Neural progenitor cell (in vitro differentiated cells): Measurements from ENCODE around the gene RAB36. TPM values are rescaled to one million over a fixed set of nuclear protein-coding genes. Genes with fewer than 3 reads are reported as not detected.

ENCODE experiments used
- DNase-seq: peaks from one replicate; pipeline ENCODE4 v3.0.0-alpha.2; 2016; ENCODE audit warnings: low spot score
- H2AFZ ChIP-seq: fragments of 200-600 bp; sonication (generic); replicated peaks from 2 replicates; pipeline ENCODE4 v1.6.1; 2016; ENCODE audit warnings: antibody characterized with exemption
- H3F3A ChIP-seq: fragments of 200-600 bp; sonication (generic); 2 replicates; pipeline ENCODE4 v1.6.1; 2016; ENCODE audit warnings: antibody characterized with exemption, low read depth
- H3K27ac ChIP-seq: fragments of 200-600 bp; sonication (generic); 2 replicates; pipeline ENCODE4 v1.5.1; 2016; ENCODE audit warnings: mild to moderate bottlenecking
- H3K27me3 ChIP-seq: fragments of 200-600 bp; sonication (generic); 2 replicates; pipeline ENCODE4 v1.6.1; 2016; ENCODE audit warnings: mild to moderate bottlenecking, moderate library complexity
- H3K36me3 ChIP-seq: fragments of 200-600 bp; sonication (generic); 2 replicates; pipeline ENCODE4 v1.5.1; 2016
- H3K4me1 ChIP-seq: fragments of 200-600 bp; sonication (generic); 2 replicates; pipeline ENCODE4 v1.6.1; 2016; ENCODE audit warnings: mixed run types
- H3K4me2 ChIP-seq: fragments of 200-600 bp; sonication (generic); 2 replicates; pipeline ENCODE4 v1.6.1; 2016
- H3K4me3 ChIP-seq: fragments of 200-600 bp; sonication (generic); 2 replicates; pipeline ENCODE4 v1.5.1; 2016
- H3K79me2 ChIP-seq: fragments of 200-600 bp; sonication (generic); 2 replicates; pipeline ENCODE4 v1.6.1; 2016; ENCODE audit warnings: low read depth
- H3K9ac ChIP-seq: fragments of 200-600 bp; sonication (generic); 2 replicates; pipeline ENCODE4 v1.6.1; 2016
- H3K9me3 ChIP-seq: fragments of 200-600 bp; sonication (generic); 2 replicates; pipeline ENCODE4 v1.5.1; 2016; ENCODE audit warnings: low read depth
- H4K20me1 ChIP-seq: fragments of 200-600 bp; sonication (generic); 2 replicates; pipeline ENCODE4 v1.6.1; 2016; ENCODE audit warnings: low read depth
- H3K27ac Mint-ChIP-seq: 3 replicates; pipeline ENCODE4 v1.8.0; 2021; ENCODE audit warnings: mixed read lengths
- H3K27me3 Mint-ChIP-seq: 2 replicates; pipeline ENCODE4 v1.8.0; 2022; ENCODE audit warnings: low read depth, mild to moderate bottlenecking, inconsistent platforms, moderate library complexity, mixed read lengths; ENCODE audit not compliant: insufficient read depth
- H3K36me3 Mint-ChIP-seq: 3 replicates; pipeline ENCODE4 v1.8.0; 2021; ENCODE audit warnings: mixed read lengths
- H3K4me1 Mint-ChIP-seq: 3 replicates; pipeline ENCODE4 v1.8.0; 2021; ENCODE audit warnings: mixed read lengths
- H3K4me3 Mint-ChIP-seq: 3 replicates; pipeline ENCODE4 v1.8.0; 2021; ENCODE audit warnings: mild to moderate bottlenecking, moderate library complexity, mixed read lengths
- H3K9me3 Mint-ChIP-seq: 3 replicates; pipeline ENCODE4 v1.8.0; 2020; ENCODE audit warnings: mixed read lengths
- EZH2 ChIP-seq: fragments of 200-600 bp; sonication (generic); IDR thresholded peaks from 2 replicates; pipeline ENCODE4 v1.6.1; 2017; ENCODE audit warnings: antibody characterized with exemption, mild to moderate bottlenecking, moderate library complexity
- EZH2phosphoT487 ChIP-seq: fragments of 200-600 bp; sonication (generic); IDR thresholded peaks from 2 replicates; pipeline ENCODE4 v1.6.1; 2017; ENCODE audit warnings: antibody characterized with exemption
- total RNA-seq: library from RNA; depleted of rRNA; stranded (reverse); fragments of >200 nt; gene quantifications from 2 replicates; pipeline ENCODE4 v1.2.3, GENCODE V29; 2015; ENCODE audit warnings: low replicate concordance
- TF ChIP-seq, protein P1 (sequence below): fragments of 200-600 bp; sonication (generic); IDR thresholded peaks from 2 replicates; pipeline ENCODE4 v1.5.1; 2017; ENCODE audit warnings: antibody characterized with exemption, mild to moderate bottlenecking

The RAB36 gene
- total RNA-seq, 1 donor from 2014 or later: 2.9 TPM

DNA sequence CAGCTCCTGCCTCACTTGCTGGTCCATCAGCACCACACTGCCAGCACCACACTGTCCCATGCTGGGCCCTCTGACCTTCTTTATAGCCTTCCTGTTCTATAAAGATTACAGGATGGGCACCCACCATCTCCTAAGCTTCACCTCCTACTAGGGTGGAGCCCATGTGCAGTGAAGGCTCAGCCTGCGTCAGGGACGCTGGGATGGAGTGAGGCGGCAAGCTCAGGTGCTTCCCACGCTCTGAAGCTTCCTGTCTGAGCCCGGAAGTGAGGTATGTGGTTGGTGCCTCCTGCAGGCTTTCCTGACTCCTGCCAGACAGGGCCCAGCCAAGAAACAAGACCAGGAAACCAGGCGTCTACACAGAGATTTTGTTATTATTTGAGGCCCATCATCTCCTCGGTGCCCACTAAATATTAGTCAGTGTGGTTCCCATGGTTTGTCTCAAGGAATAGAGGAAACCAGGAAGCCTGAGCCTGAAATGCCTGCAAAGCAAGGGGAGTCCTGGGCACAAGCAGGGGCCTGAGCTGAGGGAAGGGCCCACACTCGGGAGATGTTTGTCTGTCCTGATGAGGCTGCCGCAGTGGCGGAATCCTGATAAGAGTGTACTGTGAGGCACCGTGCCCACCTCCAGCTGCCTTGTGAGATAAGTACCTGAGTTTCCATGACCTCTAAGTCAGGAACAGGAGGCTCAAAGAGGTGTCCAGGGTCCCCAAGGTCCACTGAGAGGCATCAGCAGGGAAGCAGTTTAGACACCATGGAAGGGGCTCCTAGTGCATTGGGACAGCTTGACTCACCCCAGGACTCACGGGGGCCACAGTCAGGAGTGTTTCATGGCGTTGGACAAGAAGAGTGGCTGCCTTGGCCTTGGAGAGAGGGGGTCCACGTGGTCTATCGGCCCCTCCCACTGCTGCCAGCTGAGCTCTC is 25.5 kb upstream of the RAB36 start:
- Mint-ChIP-seq H3K4me1 (peaks cover 3% of the 10 kb centered on the region), H3K27me3 (peaks cover 2% of the 10 kb centered on the region), H3K36me3 (peaks cover 8% of the 10 kb centered on the region), H3K4me3 (no peak overlapping the region), H3K27ac (no peak overlapping the region), H3K9me3 (no peaks in the 10 kb centered on the region)
- Histone ChIP-seq H3K9me3 (no peaks in the 10 kb centered on the region), H3K79me2 (no peaks in the 10 kb centered on the region), H3K27me3 (no peaks in the 10 kb centered on the region), H3K36me3 (no peaks in the 10 kb centered on the region), H3K27ac (no peak overlapping the region), H4K20me1 (peaks cover 8% of the 10 kb centered on the region), H2AFZ (no peak overlapping the region), H3K9ac (no peak overlapping the region), H3K4me3 (no peak overlapping the region), H3F3A (no peaks in the 10 kb centered on the region), H3K4me1 (no peaks in the 10 kb centered on the region), H3K4me2 (no peak overlapping the region)
- DNase-seq: no peak
- TF ChIP-seq, protein P1, sequence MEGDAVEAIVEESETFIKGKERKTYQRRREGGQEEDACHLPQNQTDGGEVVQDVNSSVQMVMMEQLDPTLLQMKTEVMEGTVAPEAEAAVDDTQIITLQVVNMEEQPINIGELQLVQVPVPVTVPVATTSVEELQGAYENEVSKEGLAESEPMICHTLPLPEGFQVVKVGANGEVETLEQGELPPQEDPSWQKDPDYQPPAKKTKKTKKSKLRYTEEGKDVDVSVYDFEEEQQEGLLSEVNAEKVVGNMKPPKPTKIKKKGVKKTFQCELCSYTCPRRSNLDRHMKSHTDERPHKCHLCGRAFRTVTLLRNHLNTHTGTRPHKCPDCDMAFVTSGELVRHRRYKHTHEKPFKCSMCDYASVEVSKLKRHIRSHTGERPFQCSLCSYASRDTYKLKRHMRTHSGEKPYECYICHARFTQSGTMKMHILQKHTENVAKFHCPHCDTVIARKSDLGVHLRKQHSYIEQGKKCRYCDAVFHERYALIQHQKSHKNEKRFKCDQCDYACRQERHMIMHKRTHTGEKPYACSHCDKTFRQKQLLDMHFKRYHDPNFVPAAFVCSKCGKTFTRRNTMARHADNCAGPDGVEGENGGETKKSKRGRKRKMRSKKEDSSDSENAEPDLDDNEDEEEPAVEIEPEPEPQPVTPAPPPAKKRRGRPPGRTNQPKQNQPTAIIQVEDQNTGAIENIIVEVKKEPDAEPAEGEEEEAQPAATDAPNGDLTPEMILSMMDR: no peak
- no peak for TF ChIP-seq EZH2
- no peak for TF ChIP-seq EZH2phosphoT487

DNA sequence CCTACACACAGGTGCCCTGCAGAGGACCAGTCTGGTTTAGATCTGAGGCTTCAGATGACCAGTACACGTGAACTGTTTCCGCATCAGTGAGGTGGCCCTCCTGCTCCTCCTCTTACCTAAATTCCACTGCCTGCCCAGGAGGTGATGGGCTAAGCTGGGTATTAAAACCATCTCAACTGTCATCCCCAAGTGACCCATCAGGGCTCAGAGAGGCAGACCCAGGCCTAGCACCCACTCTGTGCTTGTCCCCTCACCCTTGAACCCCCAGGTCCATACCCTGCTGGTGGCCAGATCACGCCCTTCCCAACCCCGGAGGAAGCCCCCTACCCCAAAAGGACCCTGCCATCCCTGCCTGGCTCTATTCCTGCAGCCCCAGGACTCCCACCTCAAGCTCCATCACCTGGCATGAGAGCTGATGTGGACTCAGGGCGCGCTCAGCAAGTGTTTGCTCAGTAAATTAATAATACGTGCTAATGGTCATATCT is 24.8 kb upstream of the RAB36 start:
- no peak overlapping the region for H2AFZ ChIP-seq
- H3K79me2 ChIP-seq: no peaks in the 10 kb centered on the region
- H3K27ac Mint-ChIP-seq: peak overlapping the region; percentile 33
- H3K4me2 ChIP-seq: no peak overlapping the region
- peaks cover 2% of the 10 kb centered on the region for H3K27me3 Mint-ChIP-seq
- H3K36me3 ChIP-seq: no peaks in the 10 kb centered on the region
- DNase-seq: no peak
- H3K27ac ChIP-seq: no peak overlapping the region
- H3K27me3 ChIP-seq: no peaks in the 10 kb centered on the region
- H3K4me3 Mint-ChIP-seq: no peak overlapping the region
- no peak overlapping the region for H3K4me3 ChIP-seq
- no peaks in the 10 kb centered on the region for H3F3A ChIP-seq
- H3K36me3 Mint-ChIP-seq: peaks cover 8% of the 10 kb centered on the region
- no peaks in the 10 kb centered on the region for H3K4me1 ChIP-seq
- H3K9ac ChIP-seq: no peak overlapping the region
- no peaks in the 10 kb centered on the region for H3K9me3 ChIP-seq
- H3K4me1 Mint-ChIP-seq: peaks cover 3% of the 10 kb centered on the region
- no peaks in the 10 kb centered on the region for H3K9me3 Mint-ChIP-seq
- peaks cover 8% of the 10 kb centered on the region for H4K20me1 ChIP-seq
- no peak for TF ChIP-seq EZH2
- no peak for TF ChIP-seq EZH2phosphoT487
- TF ChIP-seq, protein P1: no peak

DNA sequence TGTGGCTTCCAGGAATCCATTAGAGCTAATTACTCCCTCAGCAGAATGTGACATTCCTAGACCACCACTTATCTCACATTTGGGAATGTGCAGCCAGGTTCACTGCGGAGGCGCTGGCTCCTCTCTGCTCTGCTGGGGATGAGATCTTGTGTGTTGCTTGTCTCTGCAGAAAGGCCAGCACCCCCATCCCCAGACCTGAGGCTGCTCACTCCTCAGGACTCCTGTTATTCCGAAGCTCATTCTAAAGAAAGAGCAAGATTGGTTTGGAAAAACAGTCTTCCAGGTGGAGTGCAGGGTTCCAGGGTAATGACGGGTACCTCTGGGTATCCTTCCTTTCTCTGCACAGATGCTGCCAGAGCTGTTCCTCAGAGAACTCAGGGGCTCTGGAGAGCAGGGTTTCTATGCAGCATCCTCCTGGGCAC is 24.3 kb upstream of the RAB36 start:
- Histone ChIP-seq H3K36me3 (no peaks in the 10 kb centered on the region), H3K27ac (no peak overlapping the region), H3K4me3 (no peak overlapping the region), H3K27me3 (no peaks in the 10 kb centered on the region), H3F3A (no peaks in the 10 kb centered on the region), H3K9ac (no peak overlapping the region), H3K79me2 (no peaks in the 10 kb centered on the region), H4K20me1 (peaks cover 8% of the 10 kb centered on the region), H3K4me1 (no peaks in the 10 kb centered on the region), H3K9me3 (no peaks in the 10 kb centered on the region), H3K4me2 (no peak overlapping the region), H2AFZ (no peak overlapping the region)
- Mint-ChIP-seq H3K27ac (no peak overlapping the region), H3K27me3 (peaks cover 2% of the 10 kb centered on the region), H3K36me3 (peaks cover 8% of the 10 kb centered on the region), H3K4me3 (no peak overlapping the region), H3K4me1 (peaks cover 5% of the 10 kb centered on the region), H3K9me3 (no peaks in the 10 kb centered on the region)
- DNase-seq: no peak
- no peak for TF ChIP-seq EZH2phosphoT487

DNA sequence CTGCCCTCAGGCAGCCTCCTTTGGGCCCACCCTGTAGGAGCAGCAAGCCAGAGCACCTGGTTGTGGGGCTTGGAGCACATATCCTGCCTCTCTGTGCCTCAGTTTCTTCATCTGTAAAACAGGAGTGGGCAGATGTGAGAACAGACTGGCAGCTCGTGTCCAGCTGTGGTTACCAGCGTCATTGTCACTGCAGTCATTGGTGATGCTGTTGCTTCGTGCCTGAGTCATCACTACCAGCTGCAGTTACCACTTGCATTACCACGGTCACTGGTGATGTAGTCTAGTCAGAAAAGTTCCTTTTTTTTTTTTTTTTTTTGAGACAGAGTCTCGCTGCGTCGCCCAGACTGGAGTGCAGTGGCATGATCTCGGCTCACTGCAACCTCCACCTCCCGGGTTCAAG is 23.9 kb upstream of the RAB36 start:
- H3K36me3 Mint-ChIP-seq: peaks cover 12% of the 10 kb centered on the region
- Histone ChIP-seq H3F3A (no peaks in the 10 kb centered on the region), H3K4me2 (no peak overlapping the region), H3K4me3 (no peak overlapping the region), H2AFZ (no peak overlapping the region), H3K27ac (no peak overlapping the region), H3K9me3 (no peaks in the 10 kb centered on the region), H3K79me2 (no peaks in the 10 kb centered on the region), H3K27me3 (no peaks in the 10 kb centered on the region), H3K9ac (no peak overlapping the region), H3K4me1 (no peaks in the 10 kb centered on the region), H3K36me3 (no peaks in the 10 kb centered on the region), H4K20me1 (peaks cover 5% of the 10 kb centered on the region)
- peaks cover 9% of the 10 kb centered on the region for H3K4me1 Mint-ChIP-seq
- no peak for DNase-seq
- no peak overlapping the region for H3K4me3 Mint-ChIP-seq
- peaks cover 2% of the 10 kb centered on the region for H3K27me3 Mint-ChIP-seq
- no peaks in the 10 kb centered on the region for H3K9me3 Mint-ChIP-seq
- TF ChIP-seq EZH2phosphoT487 (no peak), EZH2 (no peak)
- H3K27ac Mint-ChIP-seq: no peak overlapping the region
